Tibial artery (tissue), 4 donors: ENCODE data around the gene F12.

Experiments used
- DNase-seq, 2 donors: peaks; one replicate each; pipeline ENCODE4 v3.0.0-alpha.2; 2019
- H3K27ac ChIP-seq, 2 donors: fragments of 200-600 bp; sonication (generic) in 1 of 2; 1 replicate in 1 of 2; 2 replicates in 1 of 2; pipeline ENCODE4 v1.5.1; 2018 to 2019; ENCODE audit warnings: mild to moderate bottlenecking in 1 of 2
- H3K27me3 ChIP-seq, 2 donors: fragments of 200-600 bp; sonication (generic) in 1 of 2; one replicate each; pipeline versions ENCODE4 v1.5.1 to v1.6.0; 2016 to 2019
- H3K36me3 ChIP-seq, 3 donors: fragments of 200-600 bp; sonication (generic) in 2 of 3; one replicate each; pipeline ENCODE4 v1.5.1; 2016 to 2019; ENCODE audit warnings: mild to moderate bottlenecking in 2 of 3
- H3K4me1 ChIP-seq, 4 donors: fragments of 200-600 bp; sonication (generic) in 2 of 4; 1 replicate in 3 of 4; 2 replicates in 1 of 4; pipeline ENCODE4 v1.5.1; 2016 to 2019
- H3K4me3 ChIP-seq, 2 donors: fragments of 200-600 bp; sonication (generic) in 1 of 2; 1 replicate in 1 of 2; 2 replicates in 1 of 2; pipeline ENCODE4 v1.5.1; 2018 to 2019; ENCODE audit warnings: mild to moderate bottlenecking in 2 of 2
- H3K9me3 ChIP-seq, 3 donors: fragments of 200-600 bp; sonication (generic) in 1 of 3; one replicate each; pipeline ENCODE4 v1.5.1; 2016 to 2019
- intact Hi-C: fragments of 100-400 bp; cut with DNase I; formaldehyde crosslinking; loops from one replicate; pipeline ENCODE4 v1.15.0; 2023; ENCODE audit warnings: low total_unique reads
- TF ChIP-seq, protein P1 (sequence below), 2 experiments: fragments of 200-600 bp in 1 of 2; fragments of 450-650 bp in 1 of 2; IDR thresholded peaks; one replicate each; pipeline ENCODE4 v1.5.1; 2017 to 2019; ENCODE audit warnings: antibody characterized with exemption in 2 of 2, mild to moderate bottlenecking in 1 of 2, moderate library complexity in 1 of 2

F12 gene

DNA sequence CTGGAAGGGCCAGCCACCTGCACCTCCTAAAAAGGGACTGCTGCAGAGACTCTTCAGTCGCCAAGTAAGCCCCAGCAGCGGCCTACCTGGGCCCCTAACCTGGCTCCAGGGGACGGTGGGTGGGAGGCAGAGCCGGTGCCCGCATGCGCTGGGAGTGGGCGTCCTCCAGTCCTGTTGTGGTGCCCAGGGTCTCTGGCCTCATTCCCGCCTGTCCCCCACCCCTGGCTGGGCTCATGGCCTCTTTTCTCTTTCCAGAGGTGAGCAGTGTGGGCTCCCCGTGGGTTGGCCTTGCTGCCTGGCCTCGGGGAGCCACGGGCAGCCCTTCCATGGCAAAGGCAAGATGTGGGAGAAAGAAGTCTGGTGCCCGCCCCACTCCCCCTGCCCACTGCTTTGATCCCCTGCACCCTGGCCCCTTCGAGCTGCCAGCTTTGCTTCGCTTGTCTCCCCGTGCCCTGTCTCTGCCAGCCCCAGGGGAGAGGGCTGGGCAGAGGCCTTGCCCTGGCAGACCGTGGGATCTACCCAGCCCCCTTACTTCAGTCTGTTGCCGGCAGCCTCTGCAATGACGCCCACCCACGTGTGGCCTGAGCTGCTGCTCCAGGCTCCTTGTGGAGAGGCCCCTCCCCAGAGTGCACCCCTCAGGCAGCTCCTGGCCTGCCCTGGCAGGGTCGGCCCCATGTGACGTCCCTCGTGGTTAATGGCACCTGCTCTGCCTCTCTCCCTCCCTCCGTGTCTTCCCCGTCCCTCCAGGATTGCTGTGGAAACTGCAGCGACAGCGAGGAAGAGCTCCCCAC, 31.8 kb upstream of the F12 start:
- no peak overlapping the region for H3K27ac ChIP-seq

DNA sequence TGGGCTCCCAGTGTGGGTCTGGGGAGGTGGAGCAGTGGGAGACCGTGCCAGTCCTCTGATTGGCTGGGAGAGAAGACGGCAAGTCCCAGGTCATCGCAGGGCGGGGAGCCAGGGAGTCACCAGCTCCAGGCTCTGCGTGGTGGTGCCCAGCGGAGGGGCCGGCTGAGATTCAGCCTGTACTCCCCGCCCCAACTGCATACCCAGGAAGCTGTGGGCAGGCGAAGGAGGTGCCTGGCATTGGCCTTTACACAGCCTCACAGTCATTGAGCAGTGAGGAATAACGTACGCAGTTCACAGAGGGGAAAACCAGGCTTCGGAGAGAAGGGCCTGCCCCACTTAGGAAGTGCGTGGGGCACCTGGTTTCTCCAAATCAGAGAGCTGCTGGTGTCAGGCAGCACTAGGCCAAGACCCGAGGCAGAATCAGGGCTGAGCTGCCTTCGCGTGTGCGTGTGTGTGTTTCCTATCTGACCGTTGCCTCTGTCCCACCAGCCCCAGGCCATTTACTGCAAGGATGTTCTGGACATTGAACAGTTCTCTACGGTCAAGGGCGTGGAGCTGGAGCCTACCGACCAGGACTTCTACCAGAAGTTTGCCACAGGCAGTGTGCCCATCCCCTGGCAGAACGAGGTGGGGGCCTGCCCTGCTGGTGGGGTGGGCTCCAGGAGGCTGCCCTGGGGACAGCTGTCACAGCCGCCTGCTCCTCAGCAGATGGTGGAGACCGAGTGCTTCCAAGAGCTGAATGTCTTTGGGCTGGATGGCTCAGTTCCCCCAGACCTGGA, 31.0 kb upstream of the F12 start:
- DNase-seq = no peak
- Histone ChIP-seq H3K27me3 (no peaks in the 10 kb centered on the region), H3K27ac (no peak overlapping the region), H3K9me3 (no peaks in the 10 kb centered on the region), H3K4me1 (no peaks in the 10 kb centered on the region), H3K4me3 (no peak overlapping the region), H3K36me3 (peaks cover 20 to 76% (median 33%) of the 10 kb centered on the region in 3 donors)
- intact Hi-C loops = no loop called here
- TF ChIP-seq, protein P1, sequence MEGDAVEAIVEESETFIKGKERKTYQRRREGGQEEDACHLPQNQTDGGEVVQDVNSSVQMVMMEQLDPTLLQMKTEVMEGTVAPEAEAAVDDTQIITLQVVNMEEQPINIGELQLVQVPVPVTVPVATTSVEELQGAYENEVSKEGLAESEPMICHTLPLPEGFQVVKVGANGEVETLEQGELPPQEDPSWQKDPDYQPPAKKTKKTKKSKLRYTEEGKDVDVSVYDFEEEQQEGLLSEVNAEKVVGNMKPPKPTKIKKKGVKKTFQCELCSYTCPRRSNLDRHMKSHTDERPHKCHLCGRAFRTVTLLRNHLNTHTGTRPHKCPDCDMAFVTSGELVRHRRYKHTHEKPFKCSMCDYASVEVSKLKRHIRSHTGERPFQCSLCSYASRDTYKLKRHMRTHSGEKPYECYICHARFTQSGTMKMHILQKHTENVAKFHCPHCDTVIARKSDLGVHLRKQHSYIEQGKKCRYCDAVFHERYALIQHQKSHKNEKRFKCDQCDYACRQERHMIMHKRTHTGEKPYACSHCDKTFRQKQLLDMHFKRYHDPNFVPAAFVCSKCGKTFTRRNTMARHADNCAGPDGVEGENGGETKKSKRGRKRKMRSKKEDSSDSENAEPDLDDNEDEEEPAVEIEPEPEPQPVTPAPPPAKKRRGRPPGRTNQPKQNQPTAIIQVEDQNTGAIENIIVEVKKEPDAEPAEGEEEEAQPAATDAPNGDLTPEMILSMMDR (IDR thresholded peaks at IDR 0.05) = no peak

More for the DNA sequence above, 31.8 kb upstream of the F12 start:
- Histone ChIP-seq H3K4me3 (no peak overlapping the region), H3K9me3 (no peaks in the 10 kb centered on the region), H3K27me3 (no peaks in the 10 kb centered on the region), H3K4me1 (peaks cover 0 to 7% (median 5%) of the 10 kb centered on the region in 4 donors), H3K36me3 (peaks cover 12 to 68% (median 26%) of the 10 kb centered on the region in 3 donors)
- TF ChIP-seq, protein P1 (IDR thresholded peaks at IDR 0.05) = no peak
- intact Hi-C loops = no loop called here
- DNase-seq = no peak

DNA sequence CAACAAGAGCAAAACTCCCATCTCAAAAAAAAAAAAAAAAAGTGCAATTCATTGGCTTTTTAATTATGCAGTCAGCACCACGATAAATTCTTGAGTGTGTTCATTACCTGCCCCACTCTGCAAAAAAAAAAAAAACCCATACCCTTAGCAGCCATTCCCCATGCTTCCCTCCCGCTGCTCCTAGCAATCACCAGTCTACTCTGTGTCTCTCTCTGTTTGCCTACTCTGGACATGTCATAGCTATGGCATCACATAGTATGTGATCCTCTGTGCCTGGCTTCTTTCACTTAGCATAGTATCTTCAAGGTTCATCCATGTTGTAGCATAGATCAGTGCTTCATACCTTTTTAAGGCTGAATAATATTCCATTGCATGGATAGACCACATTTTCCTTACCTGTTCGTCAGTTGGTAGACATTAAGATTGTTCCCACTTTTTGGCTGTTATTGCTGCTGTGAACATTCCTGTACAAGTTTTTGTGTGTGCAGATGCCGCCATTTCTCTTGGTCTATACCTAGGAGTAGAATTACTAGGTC, 30.2 kb upstream of the F12 start:
- TF ChIP-seq, protein P1 (IDR thresholded peaks at IDR 0.05) = no peak
- DNase-seq = no peak
- peaks cover 28 to 84% (median 42%) of the 10 kb centered on the region in 3 donors for H3K36me3 ChIP-seq
- H3K9me3 ChIP-seq = no peaks in the 10 kb centered on the region
- H3K27me3 ChIP-seq = no peaks in the 10 kb centered on the region
- no peak overlapping the region for H3K4me3 ChIP-seq
- H3K4me1 ChIP-seq = no peaks in the 10 kb centered on the region
- intact Hi-C loops = no loop called here
- no peak overlapping the region for H3K27ac ChIP-seq

- intact Hi-C loops = no loop called here
- TF ChIP-seq, protein P1 (IDR thresholded peaks at IDR 0.05) = no peak
- Histone ChIP-seq H3K4me3 (no peak overlapping the region), H3K4me1 (no peaks in the 10 kb centered on the region), H3K36me3 (peaks cover 39 to 95% (median 53%) of the 10 kb centered on the region in 3 donors), H3K27ac (no peak overlapping the region), H3K9me3 (no peaks in the 10 kb centered on the region), H3K27me3 (no peaks in the 10 kb centered on the region)
- DNase-seq = no peak
Measured at GRCh38 chr5:177438468-177438867, 29.1 kb upstream of the F12 start.

DNA sequence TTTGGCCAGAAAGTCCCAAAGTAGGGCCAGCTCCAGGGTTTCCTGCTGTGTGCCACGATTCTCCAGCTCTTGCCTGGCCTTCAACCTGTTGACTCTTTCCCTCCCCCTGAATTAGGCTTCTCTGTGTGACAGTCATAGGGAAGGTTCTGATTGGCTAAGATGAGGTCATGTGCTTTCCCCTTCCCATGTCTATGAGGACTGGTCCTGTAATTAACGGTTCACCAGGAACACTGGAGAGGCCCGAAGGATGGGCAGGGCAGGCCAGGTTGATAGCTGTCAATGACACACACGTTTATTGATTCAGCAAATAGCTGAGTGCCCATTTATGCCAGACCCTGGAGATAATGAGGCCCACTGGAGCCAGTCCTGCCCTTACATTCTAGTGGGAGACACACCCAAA, 28.3 kb upstream of the F12 start:
- no peak overlapping the region for H3K27ac ChIP-seq
- TF ChIP-seq, protein P1 (IDR thresholded peaks at IDR 0.05) = no peak
- no peak overlapping the region for H3K4me3 ChIP-seq
- DNase-seq = no peak
- intact Hi-C loops = no loop called here
- H3K27me3 ChIP-seq = no peaks in the 10 kb centered on the region
- H3K4me1 ChIP-seq = no peaks in the 10 kb centered on the region
- H3K36me3 ChIP-seq = peaks cover 48 to 96% (median 61%) of the 10 kb centered on the region in 3 donors
- no peaks in the 10 kb centered on the region for H3K9me3 ChIP-seq
